HG03460 (cell line): ENCODE measurements around the gene RPP14.
"Not testable (repeated sequence)": the region's sequence is repeated elsewhere in the genome, so short reads cannot be mapped to it uniquely, and the experiment has no call there.

ENCODE experiments used
- ATAC-seq: cut with Tn5 transposase; IDR thresholded peaks from one replicate; pipeline ENCODE4 v1.9.1; 2021; ENCODE audit not compliant: unreplicated experiment

Gene RPP14

GRCh38 chr3:58305882-58306711, at the start of gene RPP14, which contains the start of gene HTD2:
Gene RPP14, plus strand, starts transcription at chr3:58306245. Its CDS starts 4,085 bp downstream, at chr3:58310330.
Gene HTD2, plus strand, starts transcription at chr3:58306520. Its CDS starts 11,094 bp downstream, at chr3:58317614.
- ATAC-seq, result peak; percentile 88

GRCh38 chr3:58256511-58256910, 49.5 kb upstream of the RPP14 start:
- ATAC-seq, result no peak

- no peak for ATAC-seq
Measured at GRCh38 chr3:58258392-58259055, 47.5 kb upstream of the RPP14 start.

GRCh38 chr3:58260261-58260731, 45.7 kb upstream of the RPP14 start:
- ATAC-seq, result no peak

GRCh38 chr3:58260733-58261132, 45.3 kb upstream of the RPP14 start:
- no peak for ATAC-seq

- ATAC-seq, result peak; percentile 78
Measured at GRCh38 chr3:58261954-58262666, 43.9 kb upstream of the RPP14 start.

- no peak for ATAC-seq
Measured at GRCh38 chr3:58266577-58266976, 39.5 kb upstream of the RPP14 start.

GRCh38 chr3:58267543-58267942, 38.5 kb upstream of the RPP14 start:
- ATAC-seq, result not testable (repeated sequence)

- ATAC-seq, result no peak
Measured at GRCh38 chr3:58269356-58269755, 36.7 kb upstream of the RPP14 start.

- no peak for ATAC-seq
Measured at GRCh38 chr3:58270485-58270884, 35.6 kb upstream of the RPP14 start.

GRCh38 chr3:58271901-58272501, 34.0 kb upstream of the RPP14 start:
- ATAC-seq, result no peak

GRCh38 chr3:58272891-58273290, 33.2 kb upstream of the RPP14 start:
- ATAC-seq, result no peak

GRCh38 chr3:58273362-58273761, 32.7 kb upstream of the RPP14 start:
- not testable (repeated sequence) for ATAC-seq

- no peak for ATAC-seq
Measured at GRCh38 chr3:58274027-58274614, 31.9 kb upstream of the RPP14 start.

- no peak for ATAC-seq
Measured at GRCh38 chr3:58281069-58281468, 25.0 kb upstream of the RPP14 start.

- ATAC-seq, result no peak
Measured at GRCh38 chr3:58285334-58285733, 20.7 kb upstream of the RPP14 start.

- ATAC-seq, result no peak
Measured at GRCh38 chr3:58287354-58287753, 18.7 kb upstream of the RPP14 start.

GRCh38 chr3:58288011-58288728, 17.9 kb upstream of the RPP14 start:
- ATAC-seq, result no peak

- not testable (repeated sequence) for ATAC-seq
Measured at GRCh38 chr3:58288964-58289613, 17.0 kb upstream of the RPP14 start.
